ENCODE measurements around the gene BMF.

DNA sequence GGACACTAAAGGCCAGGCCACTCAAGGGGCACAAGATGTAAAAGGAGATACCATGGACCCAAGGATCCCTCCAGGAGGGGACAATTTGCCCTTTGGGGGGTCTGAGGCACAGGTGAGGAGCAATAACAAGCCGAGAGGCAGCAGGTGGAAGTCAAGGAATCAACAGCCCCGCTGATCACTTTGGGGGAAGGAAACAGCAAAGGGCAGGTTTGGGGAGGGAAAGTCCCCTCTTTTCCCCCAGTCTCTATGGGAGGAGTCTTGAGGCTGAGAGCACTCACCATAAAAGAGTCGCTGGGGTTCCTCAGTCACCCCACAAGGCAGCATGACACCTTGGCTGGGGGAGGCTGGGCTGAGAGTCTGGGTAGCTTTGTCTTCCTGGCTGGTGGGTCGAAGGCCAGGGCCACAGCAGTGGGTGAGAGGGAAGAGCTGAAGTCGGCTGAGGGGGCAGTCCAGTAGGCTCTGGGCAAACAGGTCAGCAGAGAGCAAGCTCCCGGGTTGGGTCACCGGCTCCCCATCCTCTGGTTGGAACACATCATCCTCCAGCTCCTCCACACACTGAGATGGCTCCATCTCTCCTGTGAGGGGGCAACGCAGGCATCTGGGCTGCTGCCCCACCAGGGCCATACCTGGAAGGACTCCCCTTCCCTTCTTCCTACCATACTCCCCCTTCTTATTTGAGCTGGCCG, 3.0 kb downstream of the BMF start:
- TF ChIP-seq, protein P1, sequence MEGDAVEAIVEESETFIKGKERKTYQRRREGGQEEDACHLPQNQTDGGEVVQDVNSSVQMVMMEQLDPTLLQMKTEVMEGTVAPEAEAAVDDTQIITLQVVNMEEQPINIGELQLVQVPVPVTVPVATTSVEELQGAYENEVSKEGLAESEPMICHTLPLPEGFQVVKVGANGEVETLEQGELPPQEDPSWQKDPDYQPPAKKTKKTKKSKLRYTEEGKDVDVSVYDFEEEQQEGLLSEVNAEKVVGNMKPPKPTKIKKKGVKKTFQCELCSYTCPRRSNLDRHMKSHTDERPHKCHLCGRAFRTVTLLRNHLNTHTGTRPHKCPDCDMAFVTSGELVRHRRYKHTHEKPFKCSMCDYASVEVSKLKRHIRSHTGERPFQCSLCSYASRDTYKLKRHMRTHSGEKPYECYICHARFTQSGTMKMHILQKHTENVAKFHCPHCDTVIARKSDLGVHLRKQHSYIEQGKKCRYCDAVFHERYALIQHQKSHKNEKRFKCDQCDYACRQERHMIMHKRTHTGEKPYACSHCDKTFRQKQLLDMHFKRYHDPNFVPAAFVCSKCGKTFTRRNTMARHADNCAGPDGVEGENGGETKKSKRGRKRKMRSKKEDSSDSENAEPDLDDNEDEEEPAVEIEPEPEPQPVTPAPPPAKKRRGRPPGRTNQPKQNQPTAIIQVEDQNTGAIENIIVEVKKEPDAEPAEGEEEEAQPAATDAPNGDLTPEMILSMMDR (IDR thresholded peaks at IDR 0.05), result no peak
- TF ChIP-seq POLR2A (IDR thresholded peaks at IDR 0.05), result no peak

Measured in thyroid gland (tissue), 4 donors.